Erythroblast (primary cell): ENCODE results near the gene PIK3C2G.

Experiments used
- GATA1 ChIP-seq: IDR thresholded peaks from 2 replicates; pipeline ENCODE4 v1.6.1; 2011; ENCODE audit warnings: low read depth, mild to moderate bottlenecking, control low read depth, low read length, moderate library complexity
- POLR2A ChIP-seq: IDR thresholded peaks from 2 replicates; pipeline ENCODE4 v1.6.1; 2011; ENCODE audit warnings: mild to moderate bottlenecking, low read length

- no peak for TF ChIP-seq POLR2A
- no peak for TF ChIP-seq GATA1
Measured at GRCh38 chr12:18224745-18225144, 36.6 kb upstream of the PIK3C2G start.
